Measurements from ENCODE around the gene METTL4.
"Not testable (repeated sequence)": the region's sequence is repeated elsewhere in the genome, so short reads cannot be mapped to it uniquely, and the experiment has no call there.

Gene METTL4

DNA sequence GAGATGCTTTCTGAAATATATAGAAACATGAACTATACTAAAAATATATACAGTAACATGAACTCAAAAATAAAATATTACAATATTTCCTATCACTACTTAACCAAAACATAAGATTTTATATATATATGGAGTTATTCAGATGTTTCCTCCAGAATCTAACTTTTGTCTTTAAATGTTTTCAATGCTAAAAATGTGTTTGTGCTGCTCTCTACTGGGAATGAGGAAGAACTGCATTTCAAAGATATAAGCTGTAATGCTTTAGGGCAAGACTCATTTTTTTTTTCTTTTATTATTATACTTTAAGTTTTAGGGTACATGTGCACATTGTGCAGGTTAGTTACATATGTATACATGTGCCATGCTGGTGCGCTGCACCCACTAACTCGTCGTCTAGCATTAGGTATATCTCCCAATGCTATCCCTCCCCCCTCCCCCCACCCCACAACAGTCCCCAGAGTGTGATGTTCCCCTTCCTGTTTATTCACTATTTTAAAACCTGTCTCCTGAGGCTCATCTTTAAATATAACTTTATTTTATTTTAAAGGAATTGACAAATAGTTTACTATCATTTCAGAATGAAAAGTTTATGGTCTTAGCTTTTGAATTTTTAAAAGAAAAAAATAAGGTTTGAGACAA lies 29.3 kb downstream of the METTL4 start:
- not testable (repeated sequence) for H3K4me3 ChIP-seq (replicated peaks; ENCODE audit: insufficient read depth, low read length); H3K27me3 ChIP-seq (ENCODE audit: insufficient read depth, poor library complexity, severe bottlenecking); H3K27ac ChIP-seq (replicated peaks); DNase-seq (ENCODE audit: low read depth in 1 of 2, low spot score in 1 of 2)
- TF ChIP-seq, protein P1, sequence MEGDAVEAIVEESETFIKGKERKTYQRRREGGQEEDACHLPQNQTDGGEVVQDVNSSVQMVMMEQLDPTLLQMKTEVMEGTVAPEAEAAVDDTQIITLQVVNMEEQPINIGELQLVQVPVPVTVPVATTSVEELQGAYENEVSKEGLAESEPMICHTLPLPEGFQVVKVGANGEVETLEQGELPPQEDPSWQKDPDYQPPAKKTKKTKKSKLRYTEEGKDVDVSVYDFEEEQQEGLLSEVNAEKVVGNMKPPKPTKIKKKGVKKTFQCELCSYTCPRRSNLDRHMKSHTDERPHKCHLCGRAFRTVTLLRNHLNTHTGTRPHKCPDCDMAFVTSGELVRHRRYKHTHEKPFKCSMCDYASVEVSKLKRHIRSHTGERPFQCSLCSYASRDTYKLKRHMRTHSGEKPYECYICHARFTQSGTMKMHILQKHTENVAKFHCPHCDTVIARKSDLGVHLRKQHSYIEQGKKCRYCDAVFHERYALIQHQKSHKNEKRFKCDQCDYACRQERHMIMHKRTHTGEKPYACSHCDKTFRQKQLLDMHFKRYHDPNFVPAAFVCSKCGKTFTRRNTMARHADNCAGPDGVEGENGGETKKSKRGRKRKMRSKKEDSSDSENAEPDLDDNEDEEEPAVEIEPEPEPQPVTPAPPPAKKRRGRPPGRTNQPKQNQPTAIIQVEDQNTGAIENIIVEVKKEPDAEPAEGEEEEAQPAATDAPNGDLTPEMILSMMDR (IDR thresholded peaks at IDR 0.05; ENCODE audit: insufficient read depth, low read length) = peak; percentile 65

DNA sequence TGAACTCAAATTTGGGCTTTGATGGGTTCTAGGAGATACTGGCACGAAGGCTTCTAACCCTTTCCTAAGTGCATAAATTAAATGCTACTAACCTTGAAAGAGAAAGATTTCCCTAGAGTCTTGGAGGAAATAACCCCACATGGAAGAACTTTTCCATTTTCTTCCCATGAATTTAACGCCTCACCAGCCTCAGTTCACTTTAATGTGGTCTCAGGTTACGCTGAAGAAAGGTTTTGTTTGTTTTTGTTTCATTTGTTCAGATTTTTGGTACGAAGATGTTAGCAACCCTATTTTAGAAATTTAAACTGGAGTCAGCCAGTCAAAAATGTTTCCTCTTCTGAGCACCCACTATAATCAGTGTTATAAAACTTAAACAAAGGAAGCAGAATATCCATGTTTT lies 30.7 kb downstream of the METTL4 start:
- DNase-seq (ENCODE audit: low read depth in 1 of 2, low spot score in 1 of 2) = no peak
- no peak overlapping the region for H3K4me3 ChIP-seq (replicated peaks; ENCODE audit: insufficient read depth, low read length)
- no peaks in the 10 kb centered on the region for H3K27me3 ChIP-seq (ENCODE audit: insufficient read depth, poor library complexity, severe bottlenecking)
- TF ChIP-seq GABPA (IDR thresholded peaks at IDR 0.05; ENCODE audit: low read depth) = no peak
- TF ChIP-seq, protein P1 (IDR thresholded peaks at IDR 0.05; ENCODE audit: insufficient read depth, low read length) = no peak
- TF ChIP-seq SPI1 (IDR thresholded peaks at IDR 0.05; ENCODE audit: borderline replicate concordance, low read depth) = no peak
- TF ChIP-seq POLR2AphosphoS5 (IDR thresholded peaks at IDR 0.05; ENCODE audit: low read depth) = no peak
- TF ChIP-seq, protein P2, sequence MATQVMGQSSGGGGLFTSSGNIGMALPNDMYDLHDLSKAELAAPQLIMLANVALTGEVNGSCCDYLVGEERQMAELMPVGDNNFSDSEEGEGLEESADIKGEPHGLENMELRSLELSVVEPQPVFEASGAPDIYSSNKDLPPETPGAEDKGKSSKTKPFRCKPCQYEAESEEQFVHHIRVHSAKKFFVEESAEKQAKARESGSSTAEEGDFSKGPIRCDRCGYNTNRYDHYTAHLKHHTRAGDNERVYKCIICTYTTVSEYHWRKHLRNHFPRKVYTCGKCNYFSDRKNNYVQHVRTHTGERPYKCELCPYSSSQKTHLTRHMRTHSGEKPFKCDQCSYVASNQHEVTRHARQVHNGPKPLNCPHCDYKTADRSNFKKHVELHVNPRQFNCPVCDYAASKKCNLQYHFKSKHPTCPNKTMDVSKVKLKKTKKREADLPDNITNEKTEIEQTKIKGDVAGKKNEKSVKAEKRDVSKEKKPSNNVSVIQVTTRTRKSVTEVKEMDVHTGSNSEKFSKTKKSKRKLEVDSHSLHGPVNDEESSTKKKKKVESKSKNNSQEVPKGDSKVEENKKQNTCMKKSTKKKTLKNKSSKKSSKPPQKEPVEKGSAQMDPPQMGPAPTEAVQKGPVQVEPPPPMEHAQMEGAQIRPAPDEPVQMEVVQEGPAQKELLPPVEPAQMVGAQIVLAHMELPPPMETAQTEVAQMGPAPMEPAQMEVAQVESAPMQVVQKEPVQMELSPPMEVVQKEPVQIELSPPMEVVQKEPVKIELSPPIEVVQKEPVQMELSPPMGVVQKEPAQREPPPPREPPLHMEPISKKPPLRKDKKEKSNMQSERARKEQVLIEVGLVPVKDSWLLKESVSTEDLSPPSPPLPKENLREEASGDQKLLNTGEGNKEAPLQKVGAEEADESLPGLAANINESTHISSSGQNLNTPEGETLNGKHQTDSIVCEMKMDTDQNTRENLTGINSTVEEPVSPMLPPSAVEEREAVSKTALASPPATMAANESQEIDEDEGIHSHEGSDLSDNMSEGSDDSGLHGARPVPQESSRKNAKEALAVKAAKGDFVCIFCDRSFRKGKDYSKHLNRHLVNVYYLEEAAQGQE (IDR thresholded peaks at IDR 0.05; ENCODE audit: insufficient replicate concordance, low read depth) = no peak
- no peak overlapping the region for H3K27ac ChIP-seq (replicated peaks)

DNA sequence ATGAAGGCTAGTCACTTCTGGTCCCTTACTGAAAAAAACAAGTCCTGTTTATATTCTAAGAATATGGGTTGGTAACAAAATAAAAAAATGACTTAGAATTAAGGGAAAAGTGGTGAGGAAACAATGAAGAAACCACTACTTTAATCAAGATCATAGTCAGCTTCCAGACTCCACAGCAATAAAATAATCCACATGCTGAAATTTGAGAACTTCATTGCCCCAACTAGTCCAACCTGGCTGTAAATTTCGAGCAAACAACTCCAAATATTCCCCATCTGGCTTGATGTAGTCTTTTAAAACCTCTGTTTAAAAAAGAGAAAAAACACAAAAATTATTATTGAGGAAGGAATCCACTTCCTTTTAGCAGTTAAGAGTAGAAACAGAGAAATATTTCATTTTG lies 32.5 kb downstream of the METTL4 start:
- H3K27me3 ChIP-seq (ENCODE audit: insufficient read depth, poor library complexity, severe bottlenecking) = no peaks in the 10 kb centered on the region
- DNase-seq (ENCODE audit: low read depth in 1 of 2, low spot score in 1 of 2) = no peak
- TF ChIP-seq SPI1 (IDR thresholded peaks at IDR 0.05; ENCODE audit: borderline replicate concordance, low read depth) (no peak), GABPA (IDR thresholded peaks at IDR 0.05; ENCODE audit: low read depth) (no peak), POLR2AphosphoS5 (IDR thresholded peaks at IDR 0.05; ENCODE audit: low read depth) (no peak)
- TF ChIP-seq, protein P2 (IDR thresholded peaks at IDR 0.05; ENCODE audit: insufficient replicate concordance, low read depth) = no peak
- TF ChIP-seq, protein P1 (IDR thresholded peaks at IDR 0.05; ENCODE audit: insufficient read depth, low read length) = no peak
- no peak overlapping the region for H3K27ac ChIP-seq (replicated peaks)
- H3K4me3 ChIP-seq (replicated peaks; ENCODE audit: insufficient read depth, low read length) = no peak overlapping the region

DNA sequence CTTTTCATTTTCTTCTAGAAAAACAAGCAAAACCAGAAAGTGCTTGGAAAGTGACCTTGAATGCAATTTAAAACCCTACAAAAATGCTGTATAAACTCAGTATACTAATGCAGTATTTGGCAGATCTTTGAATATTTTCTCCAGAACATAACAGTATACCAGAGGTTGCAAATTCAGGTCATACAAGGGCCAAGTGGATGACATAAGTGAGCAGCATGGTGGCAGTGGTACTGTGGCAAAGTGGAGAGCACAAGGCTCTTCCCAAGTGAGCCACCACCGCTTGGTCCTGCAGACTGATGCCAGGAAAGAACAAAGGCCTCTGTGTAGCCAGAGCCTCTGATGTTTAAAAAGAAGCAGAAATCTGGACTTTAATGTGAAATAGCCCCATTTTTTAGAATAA lies 33.1 kb downstream of the METTL4 start:
- TF ChIP-seq, protein P1 (IDR thresholded peaks at IDR 0.05; ENCODE audit: insufficient read depth, low read length) = no peak
- TF ChIP-seq GABPA (IDR thresholded peaks at IDR 0.05; ENCODE audit: low read depth) (no peak), SPI1 (IDR thresholded peaks at IDR 0.05; ENCODE audit: borderline replicate concordance, low read depth) (no peak), POLR2AphosphoS5 (IDR thresholded peaks at IDR 0.05; ENCODE audit: low read depth) (no peak)
- TF ChIP-seq, protein P2 (IDR thresholded peaks at IDR 0.05; ENCODE audit: insufficient replicate concordance, low read depth) = no peak
- H3K4me3 ChIP-seq (replicated peaks; ENCODE audit: insufficient read depth, low read length) = no peak overlapping the region
- DNase-seq (ENCODE audit: low read depth in 1 of 2, low spot score in 1 of 2) = no peak
- H3K27me3 ChIP-seq (ENCODE audit: insufficient read depth, poor library complexity, severe bottlenecking) = no peaks in the 10 kb centered on the region
- no peak overlapping the region for H3K27ac ChIP-seq (replicated peaks)
